Stimulated activated CD4-positive, alpha-beta T cell treated with anti-CD3 and anti-CD28 coated beads, Interleukin-15, amount 100 ng/mL, for 24 hours (primary cell): ENCODE measurements around the gene KCNMA1.

Experiments
- DNase-seq: peaks from one replicate; pipeline ENCODE4 v3.0.0-alpha.2; 2020

Gene KCNMA1

GRCh38 chr10:77228559-77228958 lies 409.0 kb downstream of the KCNMA1 start:
- DNase-seq, result no peak

- no peak for DNase-seq
Measured at GRCh38 chr10:77226853-77227565, 410.6 kb downstream of the KCNMA1 start.

GRCh38 chr10:77226452-77226851 lies 411.2 kb downstream of the KCNMA1 start:
- no peak for DNase-seq

- DNase-seq, result no peak
Measured at GRCh38 chr10:77226020-77226419, 411.6 kb downstream of the KCNMA1 start.

GRCh38 chr10:77223526-77224460 lies 413.8 kb downstream of the KCNMA1 start:
- no peak for DNase-seq

- no peak for DNase-seq
Measured at GRCh38 chr10:77220150-77220549, 417.5 kb downstream of the KCNMA1 start.

- DNase-seq, result no peak
Measured at GRCh38 chr10:77219046-77219445, 418.6 kb downstream of the KCNMA1 start.

- no peak for DNase-seq
Measured at GRCh38 chr10:77214799-77215198, 422.8 kb downstream of the KCNMA1 start.

GRCh38 chr10:77212632-77213031 lies 425.0 kb downstream of the KCNMA1 start:
- DNase-seq, result no peak

GRCh38 chr10:77210645-77211044 lies 427.0 kb downstream of the KCNMA1 start:
- DNase-seq, result no peak

- DNase-seq, result no peak
Measured at GRCh38 chr10:77208684-77209256, 428.8 kb downstream of the KCNMA1 start.

GRCh38 chr10:77207828-77208185 lies 429.8 kb downstream of the KCNMA1 start:
- no peak for DNase-seq

- DNase-seq, result no peak
Measured at GRCh38 chr10:77207182-77207827, 430.3 kb downstream of the KCNMA1 start.

- DNase-seq, result no peak
Measured at GRCh38 chr10:77205135-77205534, 432.5 kb downstream of the KCNMA1 start.

GRCh38 chr10:77204171-77204570 lies 433.4 kb downstream of the KCNMA1 start:
- DNase-seq, result no peak

- DNase-seq, result no peak
Measured at GRCh38 chr10:77202857-77203256, 434.8 kb downstream of the KCNMA1 start.

GRCh38 chr10:77201135-77202106 lies 436.2 kb downstream of the KCNMA1 start:
- no peak for DNase-seq

GRCh38 chr10:77197544-77197943 lies 440.1 kb downstream of the KCNMA1 start:
- DNase-seq, result no peak

GRCh38 chr10:77196614-77197013 lies 441.0 kb downstream of the KCNMA1 start:
- no peak for DNase-seq

GRCh38 chr10:77195101-77195500 lies 442.5 kb downstream of the KCNMA1 start:
- no peak for DNase-seq

- no peak for DNase-seq
Measured at GRCh38 chr10:77193001-77193400, 444.6 kb downstream of the KCNMA1 start.

- DNase-seq, result no peak
Measured at GRCh38 chr10:77192402-77192801, 445.2 kb downstream of the KCNMA1 start.
